NT2/D1 (cell line): ENCODE results near the gene TFDP2.

Experiments
- DNase-seq: peaks from one replicate; pipeline ENCODE4 v3.0.0-alpha.2; 2011; ENCODE audit warnings: low read depth, low spot score
- H3K27me3 ChIP-seq: 2 replicates; pipeline ENCODE4 v1.6.0; 2011; ENCODE audit warnings: mild to moderate bottlenecking; ENCODE audit not compliant: insufficient read length, insufficient read depth
- H3K36me3 ChIP-seq: 2 replicates; pipeline ENCODE4 v1.6.1; 2011; ENCODE audit warnings: mild to moderate bottlenecking, low read length, mixed read lengths; ENCODE audit not compliant: insufficient read depth, insufficient read length
- H3K4me1 ChIP-seq: 2 replicates; pipeline ENCODE4 v1.5.1; 2011; ENCODE audit not compliant: insufficient read depth, insufficient read length
- H3K4me3 ChIP-seq: 2 replicates; pipeline ENCODE4 v1.5.1; 2011; ENCODE audit warnings: low read depth; ENCODE audit not compliant: insufficient read length
- H3K9ac ChIP-seq: 2 replicates; pipeline ENCODE4 v1.6.0; 2011; ENCODE audit warnings: low read depth; ENCODE audit not compliant: insufficient read length
- H3K9me3 ChIP-seq: 2 replicates; pipeline ENCODE4 v1.5.1; 2011; ENCODE audit warnings: mild to moderate bottlenecking, low read length; ENCODE audit not compliant: insufficient read depth
- SUZ12 ChIP-seq: IDR thresholded peaks from 2 replicates; pipeline ENCODE4 v1.6.1; 2011; ENCODE audit not compliant: insufficient read length, insufficient read depth; ENCODE audit errors: extremely low read depth
- YY1 ChIP-seq: IDR thresholded peaks from 2 replicates; pipeline ENCODE4 v1.6.1; 2011; ENCODE audit not compliant: insufficient read length, insufficient read depth
- ZNF274 ChIP-seq: IDR thresholded peaks from 2 replicates; pipeline ENCODE4 v1.6.1; 2011; ENCODE audit warnings: mild to moderate bottlenecking, low read depth, low read length

TFDP2 gene

GRCh38 chr3:142047021-142047369 lies 102.3 kb downstream of the TFDP2 start:
- Histone ChIP-seq H3K9ac (no peak overlapping the region), H3K36me3 (no peaks in the 10 kb centered on the region), H3K9me3 (no peaks in the 10 kb centered on the region), H3K4me3 (no peak overlapping the region), H3K27me3 (no peaks in the 10 kb centered on the region), H3K4me1 (no peaks in the 10 kb centered on the region)
- TF ChIP-seq SUZ12, result no peak
- no peak for TF ChIP-seq YY1
- TF ChIP-seq ZNF274, result no peak
- no peak for DNase-seq

DNA sequence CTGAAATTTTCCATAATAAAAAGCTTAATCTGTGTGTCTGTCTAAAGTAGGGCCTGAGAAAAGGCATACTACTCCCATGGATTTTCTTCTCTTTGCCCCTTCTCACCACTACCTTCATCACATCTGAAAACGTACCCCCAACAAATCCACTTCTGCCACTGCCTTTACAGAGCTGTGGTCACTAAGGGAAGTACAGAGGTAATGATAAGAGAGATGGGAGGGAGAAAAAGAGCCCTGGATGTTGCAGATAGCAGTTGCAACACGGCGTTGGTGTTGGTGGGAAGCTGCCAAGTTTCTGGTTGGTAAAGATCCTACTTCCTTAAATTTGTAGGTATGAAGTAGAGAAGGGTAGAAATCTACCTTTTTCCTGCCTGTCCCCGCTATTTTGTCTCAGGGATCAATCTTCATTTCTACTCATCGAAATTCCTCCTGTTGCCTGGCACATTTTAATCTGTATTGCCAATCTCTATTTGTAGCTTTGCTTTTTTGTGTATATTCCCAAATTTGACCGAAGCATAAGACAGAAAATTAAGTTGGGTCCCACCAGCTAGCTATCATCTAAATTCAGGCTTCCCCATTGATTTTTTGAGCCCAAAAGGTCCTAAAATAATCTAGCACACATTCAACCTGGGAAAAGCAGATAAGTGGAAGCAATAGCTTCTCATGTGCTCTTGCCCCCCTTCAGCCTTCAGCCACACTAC lies 102.9 kb downstream of the TFDP2 start:
- H3K4me1 ChIP-seq, result no peaks in the 10 kb centered on the region
- no peak overlapping the region for H3K9ac ChIP-seq
- TF ChIP-seq ZNF274 (no peak), SUZ12 (no peak), YY1 (no peak)
- DNase-seq, result no peak
- H3K4me3 ChIP-seq, result no peak overlapping the region
- no peaks in the 10 kb centered on the region for H3K9me3 ChIP-seq
- no peaks in the 10 kb centered on the region for H3K36me3 ChIP-seq
- no peaks in the 10 kb centered on the region for H3K27me3 ChIP-seq

DNA sequence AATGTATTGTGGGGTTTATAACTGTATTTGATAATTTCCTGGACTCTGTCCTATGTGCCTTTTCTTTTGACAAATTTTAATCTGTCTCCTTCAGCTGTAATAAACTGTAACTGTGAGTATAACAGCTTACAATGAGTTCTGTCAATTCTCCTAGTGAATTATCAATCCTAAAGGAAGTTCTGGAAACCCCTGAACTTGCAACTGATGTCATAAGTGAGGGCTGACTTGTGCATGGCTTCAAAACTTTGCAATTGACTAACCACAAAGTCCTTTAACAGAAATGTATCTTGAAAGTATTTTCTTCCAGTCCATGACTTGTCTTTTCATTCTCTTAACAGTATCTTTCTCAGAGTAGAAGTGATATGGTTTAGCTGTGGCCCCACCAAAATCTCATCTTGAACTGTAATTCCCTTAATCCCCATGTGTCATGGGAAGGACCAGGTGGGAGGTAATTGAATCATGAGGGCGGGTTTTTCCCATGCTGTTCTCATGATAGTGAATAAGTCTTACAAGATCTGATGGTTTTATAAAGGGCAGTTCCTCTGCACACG lies 108.3 kb downstream of the TFDP2 start:
- no peak for TF ChIP-seq YY1
- no peak for TF ChIP-seq ZNF274
- TF ChIP-seq SUZ12, result no peak
- Histone ChIP-seq H3K4me1 (no peaks in the 10 kb centered on the region), H3K4me3 (no peak overlapping the region), H3K27me3 (no peaks in the 10 kb centered on the region), H3K9ac (no peak overlapping the region), H3K36me3 (no peaks in the 10 kb centered on the region), H3K9me3 (no peaks in the 10 kb centered on the region)
- DNase-seq, result no peak

- H3K9ac ChIP-seq, result no peak overlapping the region
- no peaks in the 10 kb centered on the region for H3K27me3 ChIP-seq
- TF ChIP-seq YY1, result no peak
- TF ChIP-seq ZNF274, result no peak
- no peak for TF ChIP-seq SUZ12
- no peaks in the 10 kb centered on the region for H3K4me1 ChIP-seq
- no peak for DNase-seq
- H3K4me3 ChIP-seq, result no peak overlapping the region
- no peaks in the 10 kb centered on the region for H3K36me3 ChIP-seq
- H3K9me3 ChIP-seq, result no peaks in the 10 kb centered on the region
These were observed 113.9 kb downstream of the TFDP2 start for GRCh38 chr3:142035308-142035922.

GRCh38 chr3:142033292-142033691 lies 116.1 kb downstream of the TFDP2 start:
- Histone ChIP-seq H3K4me1 (no peaks in the 10 kb centered on the region), H3K27me3 (no peaks in the 10 kb centered on the region), H3K36me3 (no peaks in the 10 kb centered on the region), H3K9me3 (no peaks in the 10 kb centered on the region), H3K9ac (no peak overlapping the region), H3K4me3 (no peak overlapping the region)
- no peak for DNase-seq
- TF ChIP-seq ZNF274 (no peak), YY1 (no peak), SUZ12 (no peak)

DNA sequence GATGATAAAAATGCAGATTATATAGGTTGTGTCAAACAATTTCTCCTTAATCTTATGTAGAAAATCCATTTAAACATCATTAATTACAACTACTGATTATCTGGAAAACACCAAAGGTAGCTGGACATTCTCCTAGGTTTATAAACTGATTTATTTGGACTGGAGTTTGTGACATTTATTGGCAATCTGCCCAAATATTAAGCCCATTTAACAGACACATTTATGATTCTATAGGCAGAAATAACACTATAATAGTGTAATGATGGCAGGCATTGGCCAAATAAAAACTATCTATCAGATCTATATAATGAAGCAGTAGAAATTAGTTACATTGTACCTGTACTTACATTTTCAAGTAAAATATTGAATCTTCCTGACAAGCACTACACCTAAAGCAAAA lies 117.8 kb downstream of the TFDP2 start:
- no peak overlapping the region for H3K4me3 ChIP-seq
- H3K27me3 ChIP-seq, result no peaks in the 10 kb centered on the region
- no peak overlapping the region for H3K9ac ChIP-seq
- H3K36me3 ChIP-seq, result no peaks in the 10 kb centered on the region
- DNase-seq, result no peak
- TF ChIP-seq ZNF274, result no peak
- no peak for TF ChIP-seq YY1
- no peak for TF ChIP-seq SUZ12
- no peaks in the 10 kb centered on the region for H3K4me1 ChIP-seq
- no peaks in the 10 kb centered on the region for H3K9me3 ChIP-seq

DNA sequence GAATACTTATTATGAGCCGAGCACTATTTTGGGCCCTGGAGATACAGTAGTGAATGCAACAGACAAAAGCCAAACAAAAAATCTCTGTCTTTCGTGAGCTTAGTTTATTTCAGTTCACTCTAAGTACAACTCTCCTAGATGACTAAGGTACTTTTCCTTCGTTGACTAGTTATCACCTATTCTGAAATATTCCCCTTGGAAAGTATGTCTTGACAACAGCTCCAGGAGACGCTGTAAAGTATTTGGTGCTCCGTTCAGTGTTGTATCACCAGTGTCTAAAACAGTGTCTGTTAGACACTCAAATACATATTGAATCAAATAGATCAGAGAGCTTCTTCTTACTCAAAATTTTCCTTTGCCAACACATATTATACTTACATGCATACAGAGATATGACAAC lies 119.6 kb downstream of the TFDP2 start:
- H3K4me1 ChIP-seq, result no peaks in the 10 kb centered on the region
- no peak for TF ChIP-seq SUZ12
- TF ChIP-seq YY1, result no peak
- TF ChIP-seq ZNF274, result no peak

More for the DNA sequence above, 119.6 kb downstream of the TFDP2 start:
- H3K9ac ChIP-seq, result no peak overlapping the region
- H3K27me3 ChIP-seq, result no peaks in the 10 kb centered on the region
- no peaks in the 10 kb centered on the region for H3K36me3 ChIP-seq
- no peak overlapping the region for H3K4me3 ChIP-seq
- no peak for DNase-seq
- H3K9me3 ChIP-seq, result no peaks in the 10 kb centered on the region
